Stimulated activated CD4-positive, alpha-beta T cell treated with anti-CD3 and anti-CD28 coated beads, Interleukin-12 subunit alpha, Interleukin-12 subunit beta, amount 100 ng/mL, for 24 hours (primary cell): ENCODE measurements around the gene DAB1.
A peak's percentile ranks its signal among the peaks of the same experiment; 100 is the strongest.

Experiments
- DNase-seq, 2 experiments: peaks; one replicate each; pipeline ENCODE4 v3.0.0-alpha.2; 2020; ENCODE audit warnings: low read depth in 2 of 2

DAB1 gene

GRCh38 chr1:56978819-56979218, 445.0 kb downstream of the DAB1 start:
- no peak for DNase-seq

GRCh38 chr1:56977910-56978309, 445.9 kb downstream of the DAB1 start:
- no peak for DNase-seq

GRCh38 chr1:56975446-56975845, 448.4 kb downstream of the DAB1 start:
- no peak for DNase-seq

- no peak for DNase-seq
These were observed 449.7 kb downstream of the DAB1 start for GRCh38 chr1:56973923-56974742.

GRCh38 chr1:56972976-56973375, 450.9 kb downstream of the DAB1 start:
- no peak for DNase-seq

- no peak for DNase-seq
These were observed 453.6 kb downstream of the DAB1 start for GRCh38 chr1:56970280-56970679.

- DNase-seq, result no peak
These were observed 454.9 kb downstream of the DAB1 start for GRCh38 chr1:56968878-56969495.

GRCh38 chr1:56967900-56968832, 455.7 kb downstream of the DAB1 start:
- DNase-seq, result peak in 1 of 2 experiments; percentile 2

GRCh38 chr1:56967355-56967754, 456.5 kb downstream of the DAB1 start:
- DNase-seq, result no peak

GRCh38 chr1:56966698-56966999, 457.2 kb downstream of the DAB1 start:
- DNase-seq, result no peak

GRCh38 chr1:56965916-56966697, 457.8 kb downstream of the DAB1 start, which contains the start of gene C8B:
C8B (minus strand) TSS chr1:56966015; CDS start chr1:56965948, 67 bp downstream.
- DNase-seq, result no peak

GRCh38 chr1:56965191-56965590, 458.7 kb downstream of the DAB1 start:
- DNase-seq, result no peak

GRCh38 chr1:56964349-56965017, 459.4 kb downstream of the DAB1 start:
- DNase-seq, result no peak

- no peak for DNase-seq
These were observed 460.2 kb downstream of the DAB1 start for GRCh38 chr1:56963667-56964066.

GRCh38 chr1:56961426-56961825, 462.4 kb downstream of the DAB1 start:
- DNase-seq, result no peak

- no peak for DNase-seq
These were observed 465.3 kb downstream of the DAB1 start for GRCh38 chr1:56958526-56958925.

GRCh38 chr1:56957931-56958330, 465.9 kb downstream of the DAB1 start:
- DNase-seq, result no peak

- no peak for DNase-seq
These were observed 469.2 kb downstream of the DAB1 start for GRCh38 chr1:56954664-56955063.

GRCh38 chr1:56953386-56953785, 470.5 kb downstream of the DAB1 start:
- DNase-seq, result no peak

- DNase-seq, result no peak
These were observed 471.4 kb downstream of the DAB1 start for GRCh38 chr1:56952501-56952900.

GRCh38 chr1:56948403-56949023, 475.3 kb downstream of the DAB1 start:
- no peak for DNase-seq
